GM13977 (cell line): ENCODE data around the gene LRRC42.
"Not testable (repeated sequence)": the region's sequence is repeated elsewhere in the genome, so short reads cannot be mapped to it uniquely, and the experiment has no call there.

ENCODE experiments used
- DNase-seq: peaks from one replicate; pipeline ENCODE4 v3.0.0; 2012; ENCODE audit warnings: low spot score
- in situ Hi-C: fragments of 300-500 bp; cut with MboI; formaldehyde crosslinking; loops from one replicate; pipeline ENCODE4 v1.12.0; 2022; ENCODE audit warnings: low sequenced_read_pairs, low pct_unique_long_range_greater_than_20kb, mixed read lengths, inconsistent platforms; ENCODE audit not compliant: unreplicated experiment
- TF ChIP-seq, protein P1 (sequence below): IDR thresholded peaks from 2 replicates; pipeline ENCODE4 v1.5.1; 2012; ENCODE audit warnings: mild to moderate bottlenecking, control low read depth; ENCODE audit not compliant: insufficient read depth; ENCODE audit errors: extremely low read depth, missing control alignments

Gene LRRC42

GRCh38 chr1:54002544-54003248, 56.5 kb downstream of the LRRC42 start:
- TF ChIP-seq, protein P1, sequence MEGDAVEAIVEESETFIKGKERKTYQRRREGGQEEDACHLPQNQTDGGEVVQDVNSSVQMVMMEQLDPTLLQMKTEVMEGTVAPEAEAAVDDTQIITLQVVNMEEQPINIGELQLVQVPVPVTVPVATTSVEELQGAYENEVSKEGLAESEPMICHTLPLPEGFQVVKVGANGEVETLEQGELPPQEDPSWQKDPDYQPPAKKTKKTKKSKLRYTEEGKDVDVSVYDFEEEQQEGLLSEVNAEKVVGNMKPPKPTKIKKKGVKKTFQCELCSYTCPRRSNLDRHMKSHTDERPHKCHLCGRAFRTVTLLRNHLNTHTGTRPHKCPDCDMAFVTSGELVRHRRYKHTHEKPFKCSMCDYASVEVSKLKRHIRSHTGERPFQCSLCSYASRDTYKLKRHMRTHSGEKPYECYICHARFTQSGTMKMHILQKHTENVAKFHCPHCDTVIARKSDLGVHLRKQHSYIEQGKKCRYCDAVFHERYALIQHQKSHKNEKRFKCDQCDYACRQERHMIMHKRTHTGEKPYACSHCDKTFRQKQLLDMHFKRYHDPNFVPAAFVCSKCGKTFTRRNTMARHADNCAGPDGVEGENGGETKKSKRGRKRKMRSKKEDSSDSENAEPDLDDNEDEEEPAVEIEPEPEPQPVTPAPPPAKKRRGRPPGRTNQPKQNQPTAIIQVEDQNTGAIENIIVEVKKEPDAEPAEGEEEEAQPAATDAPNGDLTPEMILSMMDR, result no peak
- in situ Hi-C loops, result no loop called here
- no peak for DNase-seq

DNA sequence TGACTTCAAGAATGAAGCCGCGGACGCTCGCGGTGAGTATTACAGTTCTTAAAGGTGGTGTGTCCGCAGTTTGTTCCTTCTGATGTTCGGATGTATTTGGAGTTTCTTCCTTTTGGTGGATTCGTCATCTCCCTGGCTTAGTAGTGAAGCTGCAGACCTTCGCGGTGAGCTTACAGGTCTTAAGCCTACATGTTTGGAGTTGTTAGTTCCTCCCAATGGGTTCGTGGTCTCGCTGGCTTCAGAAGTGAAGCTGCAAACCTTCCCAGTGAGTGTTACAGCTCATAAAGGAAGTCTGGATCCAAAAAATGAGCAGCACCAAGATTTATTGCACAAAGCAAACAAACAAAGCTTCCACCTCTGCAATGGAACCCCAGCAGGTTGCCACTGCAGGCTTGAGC, 57.1 kb downstream of the LRRC42 start:
- peak; percentile 1 for DNase-seq
- in situ Hi-C loops, result no loop called here
- TF ChIP-seq, protein P1, result no peak

GRCh38 chr1:54003750-54004480, 57.8 kb downstream of the LRRC42 start:
- DNase-seq, in situ Hi-C loops: not testable (repeated sequence)

DNA sequence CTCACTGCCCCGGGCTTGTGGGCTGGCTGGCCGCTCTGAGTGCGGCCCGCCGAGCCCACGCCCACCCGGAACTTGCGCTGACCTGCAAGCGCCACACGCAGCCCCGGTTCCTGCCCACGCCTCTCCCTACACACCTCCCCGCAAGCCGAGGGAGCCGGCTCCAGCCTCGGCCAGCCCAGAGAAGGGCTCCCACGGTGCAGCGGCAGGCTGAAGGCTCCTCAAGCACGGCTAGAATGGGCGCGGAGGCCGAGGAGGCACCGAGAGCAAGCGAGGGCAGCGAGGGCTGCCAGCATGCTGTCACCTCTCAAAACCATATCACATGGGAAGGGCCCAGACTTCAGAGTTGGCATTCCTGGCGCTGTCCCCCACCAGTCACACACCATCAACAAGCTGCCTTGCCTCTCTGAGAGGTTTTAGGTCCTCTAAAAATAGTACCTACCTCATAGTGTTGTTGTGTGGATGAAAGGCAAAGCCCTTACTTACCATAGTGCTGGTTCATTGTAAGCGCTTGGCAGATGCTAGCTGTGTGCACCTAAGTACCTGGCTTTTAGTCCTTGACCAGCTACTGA, 58.4 kb downstream of the LRRC42 start:
- DNase-seq, result peak; percentile 3
- in situ Hi-C loops, result no loop called here
- TF ChIP-seq, protein P1, result no peak

- in situ Hi-C loops, result no loop called here
- DNase-seq, result no peak
Measured at GRCh38 chr1:54006508-54006907, 60.4 kb downstream of the LRRC42 start.

GRCh38 chr1:54007613-54008012, 61.5 kb downstream of the LRRC42 start:
- TF ChIP-seq, protein P1, result no peak
- in situ Hi-C loops, result no loop called here
- no peak for DNase-seq

More at GRCh38 chr1:54006508-54006907, 60.4 kb downstream of the LRRC42 start:
- TF ChIP-seq, protein P1, result no peak

GRCh38 chr1:54008876-54009275, 62.7 kb downstream of the LRRC42 start:
- DNase-seq, result no peak
- TF ChIP-seq, protein P1, result no peak
- in situ Hi-C loops, result no loop called here
